Measurements from ENCODE around the gene PHC2.

- no peak for TF ChIP-seq POLR2A (IDR thresholded peaks at IDR 0.05)
- TF ChIP-seq CTCF (IDR thresholded peaks at IDR 0.05) = no peak
Measured at GRCh38 chr1:33466159-33466558, 35.3 kb upstream of the PHC2 start.
